Spleen (tissue), 7 donors: ENCODE measurements around the gene FAM228B.

Experiments used
- CTCF ChIP-seq, 11 experiments: fragments of 200-600 bp in 7 of 11; fragments of 450-650 bp in 4 of 11; sonication (generic) in 4 of 11; IDR thresholded peaks in 8 of 11; conservative IDR thresholded peaks in 3 of 11; 1 replicate in 7 of 11; 2 replicates in 4 of 11; pipeline versions ENCODE4 v1.4.0 to v1.8.0; 2016 to 2021; ENCODE audit warnings: antibody characterized with exemption in 11 of 11, inconsistent platforms in 4 of 11, mild to moderate bottlenecking in 1 of 11
- POLR2A ChIP-seq, 3 donors: fragments of 450-650 bp; IDR thresholded peaks; one replicate each; pipeline ENCODE4 v1.5.1; 2017; ENCODE audit warnings: antibody characterized with exemption in 3 of 3, mild to moderate bottlenecking in 1 of 3
- donor health status: DM: no; HTN: no; CAD: no; lungs with moderate emphysema.
- donor health status: DM: no; HTN: no; CAD: no.
- donor health status: DM: no; HTN: no; CAD: no.

GRCh38 chr2:24153478-24153877, 30.2 kb downstream of the FAM228B start:
- TF ChIP-seq CTCF (IDR thresholded peaks at IDR 0.05 in 8 of 11, conservative IDR thresholded peaks at IDR 0.05 in 3 of 11) = no peak
- TF ChIP-seq POLR2A (IDR thresholded peaks at IDR 0.05) = no peak
